HCT116 (cell line): ENCODE data around the gene KIAA1671. TPM values are rescaled to one million over a fixed set of nuclear protein-coding genes. Genes with fewer than 3 reads are reported as not detected.

Source experiments
- ATAC-seq: fragments of 200-7000 bp; cut with Tn5 transposase; 2 replicates; pipeline ENCODE4 v1.9.1; 2020; ENCODE audit warnings: mild to moderate bottlenecking, moderate library complexity
- BruUV-seq: library from RNA; stranded (reverse); fragments of 400-500 nt; replicated peaks from 2 replicates; lab custom pipeline; 2021; lab: Mats Ljungman, UMichigan
- CTCF ChIA-PET: fragments of 300-600 bp; sonication (Branson Sonifier 250); formaldehyde crosslinking; loops from one replicate; lab custom pipeline; 2021; ENCODE audit warnings: antibody characterized with exemption; lab: Charles Lee
- POLR2A ChIA-PET: fragments of 300-600, 350-600 bp; sonication (Branson Sonifier 250); formaldehyde crosslinking; loops from one replicate; lab custom pipeline; 2021; ENCODE audit warnings: antibody characterized with exemption; lab: Charles Lee
- RAD21 ChIA-PET, 2 experiments: fragments of 300-600 bp; sonication (Branson Sonifier 250); formaldehyde crosslinking; loops; one replicate each; lab custom pipeline; 2023; ENCODE audit warnings: low total read pairs in 2 of 2; ENCODE audit not compliant: uncharacterized antibody in 2 of 2, unreplicated experiment in 2 of 2, low non-redundant PET in 1 of 2; lab: Charles Lee
- DNase-seq: peaks from one replicate; pipeline ENCODE4 v3.0.0-alpha.2; 2010; ENCODE audit warnings: low read depth, low spot score
- H2AFZ ChIP-seq: fragments of 200-600 bp; shearing (Covaris generic), sonication (generic); 2 replicates; pipeline ENCODE4 v1.6.1; 2017; ENCODE audit warnings: low read depth, mixed run types, mixed read lengths, antibody characterized with exemption, low read length; ENCODE audit not compliant: poor library complexity, severe bottlenecking
- H3K27ac ChIP-seq: 2 replicates; pipeline ENCODE4 v1.5.1; 2012; ENCODE audit warnings: low read depth, low read length
- H3K27me3 ChIP-seq: fragments of 200-600 bp; sonication (generic); 2 replicates; pipeline ENCODE4 v1.6.1; 2016; ENCODE audit warnings: mixed run types, low read length, mixed read lengths; ENCODE audit not compliant: insufficient read depth
- H3K36me3 ChIP-seq, 2 experiments: fragments of 200-500 bp in 1 of 2; fragments of 200-600 bp in 1 of 2; sonication (Bioruptor generic) in 1 of 2; sonication (generic) in 1 of 2; 2 replicates each; pipeline versions ENCODE4 v1.5.1 to v1.6.1; 2014 to 2016; ENCODE audit warnings: low read length in 2 of 2, inconsistent platforms in 1 of 2, mixed read lengths in 1 of 2, mixed run types in 1 of 2; ENCODE audit not compliant: insufficient read depth in 2 of 2, control insufficient read depth in 1 of 2
- H3K4me1 ChIP-seq, 2 experiments: fragments of 200-600 bp in 1 of 2; sonication (generic) in 1 of 2; 2 replicates each; pipeline versions ENCODE4 v1.5.1 to v1.6.1; 2012 to 2017; ENCODE audit warnings: low read length in 2 of 2, inconsistent platforms in 1 of 2, mild to moderate bottlenecking in 1 of 2, mixed read lengths in 1 of 2, mixed run types in 1 of 2, moderate library complexity in 1 of 2; ENCODE audit not compliant: insufficient read depth in 2 of 2, control insufficient read depth in 1 of 2
- H3K4me2 ChIP-seq: fragments of 200-600 bp; sonication (generic); 2 replicates; pipeline ENCODE4 v1.6.1; 2017; ENCODE audit warnings: mixed run types, low read length, mixed read lengths
- H3K4me3 ChIP-seq, 2 experiments: fragments of 200-600 bp in 1 of 2; sonication (generic) in 1 of 2; replicated peaks in 1 of 2; 2 replicates each; pipeline ENCODE4 v1.5.1; 2011 to 2016; ENCODE audit warnings: low read length in 2 of 2, control low read depth in 1 of 2, low read depth in 1 of 2, mild to moderate bottlenecking in 1 of 2, mixed read lengths in 1 of 2, mixed run types in 1 of 2
- H3K79me2 ChIP-seq: fragments of 200-600 bp; sonication (generic); 2 replicates; pipeline ENCODE4 v1.6.1; 2017; ENCODE audit warnings: mild to moderate bottlenecking, mixed run types, low read length, moderate library complexity, mixed read lengths; ENCODE audit not compliant: insufficient read depth
- H3K9ac ChIP-seq: fragments of 200-600 bp; sonication (generic); 2 replicates; pipeline ENCODE4 v1.6.1; 2016; ENCODE audit warnings: low read length, mixed read lengths
- H3K9me2 ChIP-seq: fragments of 200-600 bp; sonication (generic), shearing (Covaris generic); 2 replicates; pipeline ENCODE4 v1.6.1; 2017; ENCODE audit warnings: mixed run types, mild to moderate bottlenecking, moderate library complexity; ENCODE audit not compliant: insufficient read depth
- H3K9me3 ChIP-seq, 2 experiments: fragments of 200-500 bp in 1 of 2; fragments of 200-600 bp in 1 of 2; sonication (Bioruptor generic) in 1 of 2; sonication (generic) in 1 of 2; 2 replicates each; pipeline ENCODE4 v1.6.1; 2014 to 2017; ENCODE audit warnings: low read length in 2 of 2, mixed read lengths in 2 of 2, inconsistent platforms in 1 of 2, low read depth in 1 of 2, mild to moderate bottlenecking in 1 of 2, mixed run types in 1 of 2, moderate library complexity in 1 of 2; ENCODE audit not compliant: control insufficient read depth in 1 of 2, insufficient read depth in 1 of 2
- H4K20me1 ChIP-seq: fragments of 200-600 bp; sonication (generic), shearing (Covaris generic); 2 replicates; pipeline ENCODE4 v1.6.1; 2017; ENCODE audit warnings: mixed run types, mild to moderate bottlenecking, moderate library complexity; ENCODE audit not compliant: insufficient read depth
- CBX3 ChIP-seq: IDR thresholded peaks from 2 replicates; pipeline ENCODE4 v1.6.1; 2012; ENCODE audit warnings: low read depth
- CTCF ChIP-seq, 3 experiments: fragments of 200-600 bp in 1 of 3; sonication (generic) in 1 of 3; IDR thresholded peaks in 2 of 3; conservative IDR thresholded peaks in 1 of 3; 2 replicates each; pipeline ENCODE4 v1.5.1; 2012 to 2017; ENCODE audit warnings: low read depth in 2 of 3, low read length in 2 of 3, antibody characterized with exemption in 1 of 3, borderline replicate concordance in 1 of 3, control low read depth in 1 of 3, mild to moderate bottlenecking in 1 of 3, mixed read lengths in 1 of 3, mixed run types in 1 of 3, moderate library complexity in 1 of 3; ENCODE audit not compliant: insufficient read depth in 1 of 3
- EGR1 ChIP-seq: IDR thresholded peaks from 2 replicates; pipeline ENCODE4 v1.6.1; 2012; ENCODE audit warnings: low read depth
- EZH2 ChIP-seq: fragments of 200-600 bp; sonication (generic); IDR thresholded peaks from 2 replicates; pipeline ENCODE4 v1.6.1; 2017; ENCODE audit warnings: antibody characterized with exemption, mixed run types
- EZH2phosphoT487 ChIP-seq: fragments of 200-600 bp; IDR thresholded peaks from 2 replicates; pipeline ENCODE4 v1.6.1; 2018; ENCODE audit warnings: antibody characterized with exemption, borderline replicate concordance
- FOSL1 ChIP-seq: IDR thresholded peaks from 2 replicates; pipeline ENCODE4 v1.6.1; 2012; ENCODE audit warnings: low read depth
- MAX ChIP-seq: IDR thresholded peaks from 2 replicates; pipeline ENCODE4 v1.6.1; 2012
- POLR2AphosphoS5 ChIP-seq: IDR thresholded peaks from 2 replicates; pipeline ENCODE4 v1.6.1; 2011; ENCODE audit warnings: mild to moderate bottlenecking, low read depth, low read length, moderate library complexity
- RAD21 ChIP-seq: IDR thresholded peaks from 2 replicates; pipeline ENCODE4 v1.6.1; 2012; ENCODE audit warnings: low read depth, mild to moderate bottlenecking
- SRF ChIP-seq: IDR thresholded peaks from 2 replicates; pipeline ENCODE4 v1.6.1; 2012; ENCODE audit warnings: low read depth
- intact Hi-C: fragments of 100-400 bp; cut with micrococcal nuclease; formaldehyde crosslinking; loops from 2 replicates; pipeline ENCODE4 v1.10.0; 2022
- total RNA-seq: library from RNA; stranded (reverse); gene quantifications from one replicate; pipeline ENCODE4 v1.2.1, GENCODE V29; 2021; ENCODE audit not compliant: unreplicated experiment

Gene KIAA1671
- total RNA-seq, 1 experiment from 2014 or later = 36.8 TPM

GRCh38 chr22:25112538-25113253 is 160.2 kb downstream of the KIAA1671 start:
- H3K79me2 ChIP-seq = no peaks in the 10 kb centered on the region; the same call in 1 of the 2 replicates
- H4K20me1 ChIP-seq = no peaks in the 10 kb centered on the region
- H3K4me2 ChIP-seq = no peak overlapping the region
- H3K9me2 ChIP-seq = no peaks in the 10 kb centered on the region
- peaks cover 0 to 5% of the 10 kb centered on the region in 2 experiments; a peak in 1 of 4 replicates for H3K36me3 ChIP-seq
- no peaks in the 10 kb centered on the region for H3K27me3 ChIP-seq
- H3K9me3 ChIP-seq = no peaks in the 10 kb centered on the region
- POLR2A ChIA-PET = no interaction called here
- RAD21 ChIA-PET = no interaction called here
- intact Hi-C loops = no loop called here
- H2AFZ ChIP-seq = no peak overlapping the region
- no peak for ATAC-seq
- no TSS peak for BruUV-seq
- H3K9ac ChIP-seq = no peak overlapping the region
- H3K4me3 ChIP-seq = no peak overlapping the region
- CTCF ChIA-PET = no interaction called here
- H3K4me1 ChIP-seq = peaks cover 16 to 40% of the 10 kb centered on the region in 2 experiments; a peak in 3 of 4 replicates
- H3K27ac ChIP-seq = no peak overlapping the region
- DNase-seq = no peak
- no peak for TF ChIP-seq CTCF (IDR thresholded peaks at IDR 0.05 in 2 of 3, conservative IDR thresholded peaks at IDR 0.05 in 1 of 3; ENCODE audit: borderline replicate concordance in 1 of 3, insufficient read depth in 1 of 3, low read depth in 2 of 3, low read length in 2 of 3)
- TF ChIP-seq EGR1 = no peak
- TF ChIP-seq CBX3 = no peak
- no peak for TF ChIP-seq RAD21
- no peak for TF ChIP-seq EZH2phosphoT487
- TF ChIP-seq EZH2 = no peak
- no peak for TF ChIP-seq POLR2AphosphoS5
- no peak for TF ChIP-seq FOSL1
- no peak for TF ChIP-seq MAX
- TF ChIP-seq SRF = no peak
